Esophagus squamous epithelium (tissue), 4 donors: Measurements from ENCODE around the gene C5AR1.

Source experiments
- CTCF ChIP-seq, 6 experiments: fragments of 450-650 bp in 4 of 6; fragments of 200-600 bp in 2 of 6; sonication (generic) in 2 of 6; IDR thresholded peaks; one replicate each; pipeline ENCODE4 v1.5.1; 2016 to 2019; ENCODE audit warnings: antibody characterized with exemption in 6 of 6, mild to moderate bottlenecking in 4 of 6, moderate library complexity in 4 of 6
- POLR2A ChIP-seq, 4 donors: fragments of 450-650 bp; IDR thresholded peaks; one replicate each; pipeline ENCODE4 v1.6.1; 2017; ENCODE audit warnings: antibody characterized with exemption in 4 of 4, mild to moderate bottlenecking in 4 of 4, moderate library complexity in 3 of 4

GRCh38 chr19:47303966-47304365, 5.7 kb upstream of the C5AR1 start:
- TF ChIP-seq CTCF (IDR thresholded peaks at IDR 0.05) (no peak), POLR2A (IDR thresholded peaks at IDR 0.05) (no peak)
